NK-92 (cell line): Measurements from ENCODE around the gene LARP6.
"Not testable (repeated sequence)": the region's sequence is repeated elsewhere in the genome, so short reads cannot be mapped to it uniquely, and the experiment has no call there.

ENCODE experiments used
- DNase-seq: peaks from one replicate; lab custom pipeline; 2025; ENCODE audit not compliant: unreplicated experiment; lab: John Stamatoyannopoulos, UW

LARP6 gene

GRCh38 chr15:70831094-70831911 is 22.7 kb downstream of the LARP6 start:
- no peak for DNase-seq

- no peak for DNase-seq
These were observed 23.3 kb downstream of the LARP6 start for GRCh38 chr15:70830615-70831014.

- no peak for DNase-seq
These were observed 24.4 kb downstream of the LARP6 start for GRCh38 chr15:70829371-70830166.

GRCh38 chr15:70827721-70828120 is 26.2 kb downstream of the LARP6 start:
- DNase-seq = no peak

- DNase-seq = no peak
These were observed 27.3 kb downstream of the LARP6 start for GRCh38 chr15:70826634-70827033.

- DNase-seq = no peak
These were observed 28.1 kb downstream of the LARP6 start for GRCh38 chr15:70825841-70826240.

GRCh38 chr15:70823196-70823595 is 30.8 kb downstream of the LARP6 start:
- DNase-seq = no peak

GRCh38 chr15:70820214-70820613 is 33.7 kb downstream of the LARP6 start:
- DNase-seq = no peak

GRCh38 chr15:70818580-70818979 is 35.4 kb downstream of the LARP6 start:
- DNase-seq = no peak

GRCh38 chr15:70817266-70817665 is 36.7 kb downstream of the LARP6 start:
- DNase-seq = no peak

- DNase-seq = no peak
These were observed 38.4 kb downstream of the LARP6 start for GRCh38 chr15:70815604-70816003.

- not testable (repeated sequence) for DNase-seq
These were observed 38.9 kb downstream of the LARP6 start for GRCh38 chr15:70815011-70815410.

GRCh38 chr15:70812827-70813364 is 41.1 kb downstream of the LARP6 start:
- no peak for DNase-seq

- DNase-seq = no peak
These were observed 42.9 kb downstream of the LARP6 start for GRCh38 chr15:70810916-70811578.

GRCh38 chr15:70806992-70807712 is 46.8 kb downstream of the LARP6 start:
- no peak for DNase-seq

- DNase-seq = not testable (repeated sequence)
These were observed 49.6 kb downstream of the LARP6 start for GRCh38 chr15:70804388-70804787.

- no peak for DNase-seq
These were observed 51.3 kb downstream of the LARP6 start for GRCh38 chr15:70802629-70803028.

- DNase-seq = no peak
These were observed 52.8 kb downstream of the LARP6 start for GRCh38 chr15:70801109-70801508.

GRCh38 chr15:70799667-70800450 is 54.1 kb downstream of the LARP6 start:
- no peak for DNase-seq

- DNase-seq = no peak
These were observed 56.5 kb downstream of the LARP6 start for GRCh38 chr15:70797464-70797863.
